ENCODE measurements around the gene KITLG. TPM values are rescaled to one million over a fixed set of nuclear protein-coding genes. Genes with fewer than 3 reads are reported as not detected.

KITLG gene
- total RNA-seq, 1 experiment from 2014 or later = 14.9 TPM

- Histone ChIP-seq H2AFZ (ENCODE audit: low read length) (no peak overlapping the region), H4K20me1 (ENCODE audit: low read length) (no peaks in the 10 kb centered on the region), H3K9me3 (ENCODE audit: low read length) (no peaks in the 10 kb centered on the region), H3K27ac (ENCODE audit: low read length) (peak overlapping the region; percentile 51), H3K9me2 (replicated peaks; ENCODE audit: low read length) (no peaks in the 10 kb centered on the region), H3K4me3 (ENCODE audit: low read length) (no peak overlapping the region), H3K4me1 (ENCODE audit: insufficient read depth, low read length) (peaks cover 16% of the 10 kb centered on the region), H3K36me3 (ENCODE audit: low read depth, low read length) (no peaks in the 10 kb centered on the region; the same call in 1 of the 2 replicates), H3K4me2 (ENCODE audit: low read length) (peak overlapping the region; percentile 7; the same call in 1 of the 2 replicates), H3K79me2 (ENCODE audit: low read length) (no peaks in the 10 kb centered on the region), H3K9ac (ENCODE audit: low read length) (no peak overlapping the region), H3K27me3 (ENCODE audit: low read length) (no peaks in the 10 kb centered on the region), H3F3A (ENCODE audit: low read length, unreplicated experiment) (no peaks in the 10 kb centered on the region)
- ChIA-PET CTCF (no interaction called here), POLR2A (ENCODE audit: unreplicated experiment) (no interaction called here)
- ATAC-seq (peak; percentile 62), DNase-seq (peak; percentile 67)
- intact Hi-C loops (cut with micrococcal nuclease) = no loop called here
- TF ChIP-seq EZH2 (IDR thresholded peaks at IDR 0.05; ENCODE audit: low read length, unreplicated experiment) (no peak), CTCF (conservative IDR thresholded peaks at IDR 0.05; ENCODE audit: low read depth, low read length) (peak; percentile 22; the same call in 1 of the 2 replicates)
- BruUV-seq (replicated peaks) = no TSS peak
These were observed 78.0 kb downstream of the KITLG start for GRCh38 chr12:88501972-88502938.

GRCh38 chr12:88496891-88497371, 83.3 kb downstream of the KITLG start:
- H3K27ac ChIP-seq (ENCODE audit: low read length) = peak overlapping the region; percentile 25

More at GRCh38 chr12:88496891-88497371, 83.3 kb downstream of the KITLG start:
- POLR2A ChIA-PET (ENCODE audit: unreplicated experiment) = no interaction called here
- no peaks in the 10 kb centered on the region for H3F3A ChIP-seq (ENCODE audit: low read length, unreplicated experiment)
- H2AFZ ChIP-seq (ENCODE audit: low read length) = no peak overlapping the region
- intact Hi-C loops (cut with micrococcal nuclease) = no loop called here
- no peaks in the 10 kb centered on the region for H3K27me3 ChIP-seq (ENCODE audit: low read length)
- peak; percentile 69 for ATAC-seq
- H3K4me1 ChIP-seq (ENCODE audit: insufficient read depth, low read length) = peaks cover 38% of the 10 kb centered on the region
- H3K4me3 ChIP-seq (ENCODE audit: low read length) = no peak overlapping the region
- peak; percentile 49 for DNase-seq
- H3K9ac ChIP-seq (ENCODE audit: low read length) = no peak overlapping the region
- 0 out of 2 replicates have a peak, but pooled peaks cover 3% of the 10 kb centered on the region for H3K36me3 ChIP-seq (ENCODE audit: low read depth, low read length)
- H3K4me2 ChIP-seq (ENCODE audit: low read length) = 0 out of 2 replicates have a peak overlapping the region, but pooled peaks have one; percentile 2
- CTCF ChIA-PET = no interaction called here
- H3K9me2 ChIP-seq (replicated peaks; ENCODE audit: low read length) = no peaks in the 10 kb centered on the region
- H4K20me1 ChIP-seq (ENCODE audit: low read length) = no peaks in the 10 kb centered on the region
- no TSS peak for BruUV-seq (replicated peaks)
- H3K9me3 ChIP-seq (ENCODE audit: low read length) = no peaks in the 10 kb centered on the region
- TF ChIP-seq CTCF (conservative IDR thresholded peaks at IDR 0.05; ENCODE audit: low read depth, low read length) (no peak), EZH2phosphoT487 (IDR thresholded peaks at IDR 0.05; ENCODE audit: borderline replicate concordance, low read length) (no peak), EZH2 (IDR thresholded peaks at IDR 0.05; ENCODE audit: low read length, unreplicated experiment) (no peak)
- H3K79me2 ChIP-seq (ENCODE audit: low read length) = no peaks in the 10 kb centered on the region

Measured in PC-3 (cell line).